HCT116 (cell line): Measurements from ENCODE around the gene GRAMD2A. TPM values are rescaled to one million over a fixed set of nuclear protein-coding genes. Genes with fewer than 3 reads are reported as not detected.
A peak's percentile ranks its signal among the peaks of the same experiment; 100 is the strongest.

ENCODE experiments used
- ATAC-seq: fragments of 200-7000 bp; cut with Tn5 transposase; 2 replicates; pipeline ENCODE4 v1.9.1; 2020; ENCODE audit warnings: mild to moderate bottlenecking, moderate library complexity
- Bru-seq: library from RNA; stranded (reverse); fragments of 400-500 nt; gene quantifications from one replicate; lab custom pipeline; 2021; lab: Mats Ljungman, UMichigan
- BruChase-seq, 2 experiments: library from RNA; stranded (reverse); fragments of 400-500 nt; gene quantifications; one replicate each; lab custom pipeline; 2021; lab: Mats Ljungman, UMichigan
- BruUV-seq: library from RNA; stranded (reverse); fragments of 400-500 nt; replicated peaks from 2 replicates; lab custom pipeline; 2021; lab: Mats Ljungman, UMichigan
- CTCF ChIA-PET: fragments of 300-600 bp; sonication (Branson Sonifier 250); formaldehyde crosslinking; loops from one replicate; lab custom pipeline; 2021; ENCODE audit warnings: antibody characterized with exemption; lab: Charles Lee
- POLR2A ChIA-PET: fragments of 300-600, 350-600 bp; sonication (Branson Sonifier 250); formaldehyde crosslinking; loops from one replicate; lab custom pipeline; 2021; ENCODE audit warnings: antibody characterized with exemption; lab: Charles Lee
- RAD21 ChIA-PET, 2 experiments: fragments of 300-600 bp; sonication (Branson Sonifier 250); formaldehyde crosslinking; loops; one replicate each; lab custom pipeline; 2023; ENCODE audit warnings: low total read pairs in 2 of 2; ENCODE audit not compliant: uncharacterized antibody in 2 of 2, unreplicated experiment in 2 of 2, low non-redundant PET in 1 of 2; lab: Charles Lee
- DNase-seq: peaks from one replicate; pipeline ENCODE4 v3.0.0-alpha.2; 2010; ENCODE audit warnings: low read depth, low spot score
- H2AFZ ChIP-seq: fragments of 200-600 bp; shearing (Covaris generic), sonication (generic); 2 replicates; pipeline ENCODE4 v1.6.1; 2017; ENCODE audit warnings: low read depth, mixed run types, mixed read lengths, antibody characterized with exemption, low read length; ENCODE audit not compliant: poor library complexity, severe bottlenecking
- H3K27ac ChIP-seq: 2 replicates; pipeline ENCODE4 v1.5.1; 2012; ENCODE audit warnings: low read depth, low read length
- H3K27me3 ChIP-seq: fragments of 200-600 bp; sonication (generic); 2 replicates; pipeline ENCODE4 v1.6.1; 2016; ENCODE audit warnings: mixed run types, low read length, mixed read lengths; ENCODE audit not compliant: insufficient read depth
- H3K36me3 ChIP-seq, 2 experiments: fragments of 200-500 bp in 1 of 2; fragments of 200-600 bp in 1 of 2; sonication (Bioruptor generic) in 1 of 2; sonication (generic) in 1 of 2; 2 replicates each; pipeline versions ENCODE4 v1.5.1 to v1.6.1; 2014 to 2016; ENCODE audit warnings: low read length in 2 of 2, inconsistent platforms in 1 of 2, mixed read lengths in 1 of 2, mixed run types in 1 of 2; ENCODE audit not compliant: insufficient read depth in 2 of 2, control insufficient read depth in 1 of 2
- H3K4me1 ChIP-seq, 2 experiments: fragments of 200-600 bp in 1 of 2; sonication (generic) in 1 of 2; 2 replicates each; pipeline versions ENCODE4 v1.5.1 to v1.6.1; 2012 to 2017; ENCODE audit warnings: low read length in 2 of 2, inconsistent platforms in 1 of 2, mild to moderate bottlenecking in 1 of 2, mixed read lengths in 1 of 2, mixed run types in 1 of 2, moderate library complexity in 1 of 2; ENCODE audit not compliant: insufficient read depth in 2 of 2, control insufficient read depth in 1 of 2
- H3K4me2 ChIP-seq: fragments of 200-600 bp; sonication (generic); 2 replicates; pipeline ENCODE4 v1.6.1; 2017; ENCODE audit warnings: mixed run types, low read length, mixed read lengths
- H3K4me3 ChIP-seq, 2 experiments: fragments of 200-600 bp in 1 of 2; sonication (generic) in 1 of 2; replicated peaks in 1 of 2; 2 replicates each; pipeline ENCODE4 v1.5.1; 2011 to 2016; ENCODE audit warnings: low read length in 2 of 2, control low read depth in 1 of 2, low read depth in 1 of 2, mild to moderate bottlenecking in 1 of 2, mixed read lengths in 1 of 2, mixed run types in 1 of 2
- H3K79me2 ChIP-seq: fragments of 200-600 bp; sonication (generic); 2 replicates; pipeline ENCODE4 v1.6.1; 2017; ENCODE audit warnings: mild to moderate bottlenecking, mixed run types, low read length, moderate library complexity, mixed read lengths; ENCODE audit not compliant: insufficient read depth
- H3K9ac ChIP-seq: fragments of 200-600 bp; sonication (generic); 2 replicates; pipeline ENCODE4 v1.6.1; 2016; ENCODE audit warnings: low read length, mixed read lengths
- H3K9me2 ChIP-seq: fragments of 200-600 bp; sonication (generic), shearing (Covaris generic); 2 replicates; pipeline ENCODE4 v1.6.1; 2017; ENCODE audit warnings: mixed run types, mild to moderate bottlenecking, moderate library complexity; ENCODE audit not compliant: insufficient read depth
- H3K9me3 ChIP-seq, 2 experiments: fragments of 200-500 bp in 1 of 2; fragments of 200-600 bp in 1 of 2; sonication (Bioruptor generic) in 1 of 2; sonication (generic) in 1 of 2; 2 replicates each; pipeline ENCODE4 v1.6.1; 2014 to 2017; ENCODE audit warnings: low read length in 2 of 2, mixed read lengths in 2 of 2, inconsistent platforms in 1 of 2, low read depth in 1 of 2, mild to moderate bottlenecking in 1 of 2, mixed run types in 1 of 2, moderate library complexity in 1 of 2; ENCODE audit not compliant: control insufficient read depth in 1 of 2, insufficient read depth in 1 of 2
- H4K20me1 ChIP-seq: fragments of 200-600 bp; sonication (generic), shearing (Covaris generic); 2 replicates; pipeline ENCODE4 v1.6.1; 2017; ENCODE audit warnings: mixed run types, mild to moderate bottlenecking, moderate library complexity; ENCODE audit not compliant: insufficient read depth
- CEBPB ChIP-seq: IDR thresholded peaks from 2 replicates; pipeline ENCODE4 v1.6.1; 2012; ENCODE audit warnings: low read depth
- EGR1 ChIP-seq: IDR thresholded peaks from 2 replicates; pipeline ENCODE4 v1.6.1; 2012; ENCODE audit warnings: low read depth
- ELF1 ChIP-seq: IDR thresholded peaks from 2 replicates; pipeline ENCODE4 v1.6.1; 2012; ENCODE audit warnings: low read depth, borderline replicate concordance
- EZH2 ChIP-seq: fragments of 200-600 bp; sonication (generic); IDR thresholded peaks from 2 replicates; pipeline ENCODE4 v1.6.1; 2017; ENCODE audit warnings: antibody characterized with exemption, mixed run types
- EZH2phosphoT487 ChIP-seq: fragments of 200-600 bp; IDR thresholded peaks from 2 replicates; pipeline ENCODE4 v1.6.1; 2018; ENCODE audit warnings: antibody characterized with exemption, borderline replicate concordance
- JUND ChIP-seq: IDR thresholded peaks from 2 replicates; pipeline ENCODE4 v1.6.1; 2012
- POLR2A ChIP-seq: IDR thresholded peaks from 2 replicates; pipeline ENCODE4 v1.7.0; 2011; ENCODE audit warnings: borderline replicate concordance; ENCODE audit not compliant: insufficient read depth, insufficient read length; ENCODE audit errors: extremely low read depth
- POLR2AphosphoS5 ChIP-seq: IDR thresholded peaks from 2 replicates; pipeline ENCODE4 v1.6.1; 2011; ENCODE audit warnings: mild to moderate bottlenecking, low read depth, low read length, moderate library complexity
- RAD21 ChIP-seq: IDR thresholded peaks from 2 replicates; pipeline ENCODE4 v1.6.1; 2012; ENCODE audit warnings: low read depth, mild to moderate bottlenecking
- SIN3A ChIP-seq: IDR thresholded peaks from 2 replicates; pipeline ENCODE4 v1.6.1; 2012; ENCODE audit warnings: low read depth
- SP1 ChIP-seq: IDR thresholded peaks from 2 replicates; pipeline ENCODE4 v1.6.1; 2012; ENCODE audit warnings: low read depth
- SRF ChIP-seq: IDR thresholded peaks from 2 replicates; pipeline ENCODE4 v1.6.1; 2012; ENCODE audit warnings: low read depth
- TCF7L2 ChIP-seq: IDR thresholded peaks from 2 replicates; pipeline ENCODE4 v1.7.0; 2011; ENCODE audit warnings: borderline replicate concordance, inconsistent platforms; ENCODE audit not compliant: insufficient read depth, insufficient read length; ENCODE audit errors: extremely low read depth
- YY1 ChIP-seq: IDR thresholded peaks from 2 replicates; pipeline ENCODE4 v1.6.1; 2011; ENCODE audit warnings: low read length, low read depth, moderate library complexity, mild to moderate bottlenecking; ENCODE audit not compliant: insufficient replicate concordance; ENCODE audit errors: extremely low read depth
- ZFX ChIP-seq: fragments of 450-650 bp; IDR thresholded peaks from 2 replicates; pipeline ENCODE4 v1.6.1; 2017
- ZNF274 ChIP-seq: fragments of 200-500 bp; sonication (Bioruptor generic); IDR thresholded peaks from 2 replicates; pipeline ENCODE4 v1.6.1; 2014; ENCODE audit warnings: mild to moderate bottlenecking, low read depth, low read length, inconsistent platforms
- intact Hi-C: fragments of 100-400 bp; cut with micrococcal nuclease; formaldehyde crosslinking; loops from 2 replicates; pipeline ENCODE4 v1.10.0; 2022
- long read RNA-seq: library from polyadenylated mRNA; unstranded; transcript quantifications from one replicate; pipeline ENCODE4 v2.0.0, GENCODE V29; 2021; ENCODE audit not compliant: unreplicated experiment
- polyA plus RNA-seq: library from polyadenylated mRNA; unstranded; fragments of >200 nt; gene quantifications from 2 replicates; pipeline ENCODE4 v1.2.1, GENCODE V29; 2012; ENCODE audit warnings: missing spikeins
- total RNA-seq: library from RNA; stranded (reverse); gene quantifications from one replicate; pipeline ENCODE4 v1.2.1, GENCODE V29; 2021; ENCODE audit not compliant: unreplicated experiment
- TF ChIP-seq, protein P1 (sequence below): IDR thresholded peaks from 2 replicates; pipeline ENCODE4 v1.6.1; 2012
- TF ChIP-seq, protein P2 (sequence below): IDR thresholded peaks from 2 replicates; pipeline ENCODE4 v1.6.1; 2011; ENCODE audit warnings: mild to moderate bottlenecking, low read length, moderate library complexity; ENCODE audit not compliant: insufficient replicate concordance; ENCODE audit errors: extremely low read depth
- TF ChIP-seq, protein P3 (sequence below): IDR thresholded peaks from 2 replicates; pipeline ENCODE4 v1.6.1; 2012
- TF ChIP-seq, protein P4 (sequence below), 3 experiments: fragments of 200-600 bp in 1 of 3; sonication (generic) in 1 of 3; IDR thresholded peaks in 2 of 3; conservative IDR thresholded peaks in 1 of 3; 2 replicates each; pipeline ENCODE4 v1.5.1; 2012 to 2017; ENCODE audit warnings: low read depth in 2 of 3, low read length in 2 of 3, antibody characterized with exemption in 1 of 3, borderline replicate concordance in 1 of 3, control low read depth in 1 of 3, mild to moderate bottlenecking in 1 of 3, mixed read lengths in 1 of 3, mixed run types in 1 of 3, moderate library complexity in 1 of 3; ENCODE audit not compliant: insufficient read depth in 1 of 3

GRAMD2A gene
- total RNA-seq (8.0 TPM), Bru-seq, nascent RNA (percentile 46 among the genes with signal in this experiment), BruChase-seq, experiment 1, labeled RNA remaining after a 6-hour chase (percentile 54 among the genes with signal in this experiment), BruChase-seq, experiment 2, labeled RNA remaining after a 2-hour chase (percentile 54 among the genes with signal in this experiment)
- polyA plus RNA-seq: 2.9 and 3.8 TPM in 2 replicates
- long read RNA-seq, transcript GRAMD2A-201 (12 exons, 3,281 nt): major isoform, 12 of 19 reads
- long read RNA-seq, partial matches to known transcripts: 2 of 19 reads
- long read RNA-seq, other reads (novel, unspliced or antisense): 3 of 19 reads

DNA sequence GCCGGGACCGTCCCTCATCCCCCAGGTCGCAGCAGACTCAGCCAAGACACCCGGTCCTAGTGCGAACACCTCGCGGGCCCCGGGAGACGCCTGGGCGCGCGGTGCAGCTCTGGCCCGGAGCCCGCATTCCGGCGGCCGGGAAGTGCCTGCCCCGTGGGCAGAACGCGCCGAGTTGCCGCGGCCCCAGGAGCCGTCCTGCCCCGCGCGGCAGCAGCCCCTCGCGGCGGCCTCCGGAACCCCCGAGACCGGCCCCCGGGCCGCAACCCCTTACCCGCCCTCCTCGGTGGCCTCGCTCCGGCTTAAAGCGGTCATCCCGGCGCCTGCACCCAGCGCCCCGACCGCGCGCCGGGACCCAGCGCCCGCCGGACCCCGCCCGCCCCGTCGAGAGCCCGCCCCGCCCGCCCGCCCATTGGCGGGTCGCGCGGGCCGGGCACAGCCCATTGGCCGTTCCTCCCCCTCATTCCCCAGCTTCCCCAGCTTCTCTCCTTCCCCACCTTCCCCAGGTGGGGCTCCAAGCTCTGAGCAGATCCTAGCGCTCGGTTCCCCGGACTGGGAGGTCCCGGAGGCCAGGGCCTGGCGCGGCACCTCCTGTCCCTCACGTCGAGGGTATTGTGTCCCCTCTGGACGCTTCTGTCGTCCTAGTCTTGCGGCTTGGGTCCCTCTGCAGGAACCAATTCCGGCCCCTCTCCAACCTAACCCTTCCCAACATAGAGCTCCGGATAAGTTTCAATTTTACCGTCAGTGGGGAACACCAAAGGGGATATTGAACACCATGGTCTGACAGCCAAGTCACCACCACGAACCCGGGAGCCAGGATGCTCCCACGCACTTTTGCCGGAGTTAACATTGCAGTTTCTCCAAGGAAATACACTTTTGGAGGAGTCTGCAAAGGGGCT lies at the start of gene GRAMD2A:
TSS of gene GRAMD2A (minus strand) at position 328 of the 896 bp plus-strand sequence.
- ATAC-seq (peak; percentile 86), DNase-seq (peak; percentile 61)
- POLR2A ChIA-PET: interaction anchor here (0.7 to 1.4 kb wide), 5 partner anchors 9 to 90 kb away, joined by 3 to 9 read pairs (median 4); partner anchors contain the start of gene PKM
- Histone ChIP-seq H3K4me2 (peak within 1 kb of the TSS; percentile 93), H3K27me3 (no peaks in the 10 kb centered on the region), H4K20me1 (peaks cover 21% of the 10 kb centered on the region; the same call in 1 of the 2 replicates), H3K4me3 (peak within 1 kb of the TSS; percentile 64 to 78), H3K4me1 (peaks cover 5 to 32% of the 10 kb centered on the region in 2 experiments; a peak in 3 of 4 replicates), H3K79me2 (peaks cover 6% of the 10 kb centered on the region; the same call in 1 of the 2 replicates), H3K9me3 (no peaks in the 10 kb centered on the region), H3K9me2 (no peaks in the 10 kb centered on the region), H3K27ac (peak within 1 kb of the TSS; percentile 63), H2AFZ (no peak within 1 kb of the TSS), H3K9ac (peak within 1 kb of the TSS; percentile 74), H3K36me3 (peaks cover 22 to 34% of the 10 kb centered on the region in 2 experiments; a peak in 3 of 4 replicates)
- BruUV-seq: no TSS peak
- intact Hi-C loops: no loop called here
- CTCF ChIA-PET: interaction anchor here (0.6 to 1.5 kb wide), 4 partner anchors 8 to 76 kb away, joined by 3 to 12 read pairs (median 4); no protein-coding TSS in a partner anchor
- RAD21 ChIA-PET: interaction anchor here (0.6 to 1.4 kb wide), 3 partner anchors 30 to 454 kb away, joined by 3 to 9 read pairs (median 6); no protein-coding TSS in a partner anchor
- TF ChIP-seq SIN3A (no peak; the same call in 1 of the 2 replicates), CEBPB (no peak), ZNF274 (no peak), JUND (peak; percentile 51; the same call in 1 of the 2 replicates), EZH2phosphoT487 (no peak), ELF1 (no peak), SP1 (no peak), EZH2 (no peak), POLR2A (peak; percentile 39), RAD21 (no peak), EGR1 (peak; percentile 40; the same call in 1 of the 2 replicates), YY1 (peak; percentile 43), SRF (no peak), TCF7L2 (no peak), POLR2AphosphoS5 (peak; percentile 56), ZFX (peak; percentile 83)
- TF ChIP-seq, protein P1, sequence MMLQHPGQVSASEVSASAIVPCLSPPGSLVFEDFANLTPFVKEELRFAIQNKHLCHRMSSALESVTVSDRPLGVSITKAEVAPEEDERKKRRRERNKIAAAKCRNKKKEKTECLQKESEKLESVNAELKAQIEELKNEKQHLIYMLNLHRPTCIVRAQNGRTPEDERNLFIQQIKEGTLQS: no peak
- TF ChIP-seq, protein P2, sequence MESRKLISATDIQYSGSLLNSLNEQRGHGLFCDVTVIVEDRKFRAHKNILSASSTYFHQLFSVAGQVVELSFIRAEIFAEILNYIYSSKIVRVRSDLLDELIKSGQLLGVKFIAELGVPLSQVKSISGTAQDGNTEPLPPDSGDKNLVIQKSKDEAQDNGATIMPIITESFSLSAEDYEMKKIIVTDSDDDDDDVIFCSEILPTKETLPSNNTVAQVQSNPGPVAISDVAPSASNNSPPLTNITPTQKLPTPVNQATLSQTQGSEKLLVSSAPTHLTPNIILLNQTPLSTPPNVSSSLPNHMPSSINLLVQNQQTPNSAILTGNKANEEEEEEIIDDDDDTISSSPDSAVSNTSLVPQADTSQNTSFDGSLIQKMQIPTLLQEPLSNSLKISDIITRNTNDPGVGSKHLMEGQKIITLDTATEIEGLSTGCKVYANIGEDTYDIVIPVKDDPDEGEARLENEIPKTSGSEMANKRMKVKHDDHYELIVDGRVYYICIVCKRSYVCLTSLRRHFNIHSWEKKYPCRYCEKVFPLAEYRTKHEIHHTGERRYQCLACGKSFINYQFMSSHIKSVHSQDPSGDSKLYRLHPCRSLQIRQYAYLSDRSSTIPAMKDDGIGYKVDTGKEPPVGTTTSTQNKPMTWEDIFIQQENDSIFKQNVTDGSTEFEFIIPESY: no peak
- TF ChIP-seq, protein P3, sequence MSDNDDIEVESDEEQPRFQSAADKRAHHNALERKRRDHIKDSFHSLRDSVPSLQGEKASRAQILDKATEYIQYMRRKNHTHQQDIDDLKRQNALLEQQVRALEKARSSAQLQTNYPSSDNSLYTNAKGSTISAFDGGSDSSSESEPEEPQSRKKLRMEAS: 0 out of 2 replicates have a peak, but pooled peaks have one; percentile 31
- TF ChIP-seq, protein P4, sequence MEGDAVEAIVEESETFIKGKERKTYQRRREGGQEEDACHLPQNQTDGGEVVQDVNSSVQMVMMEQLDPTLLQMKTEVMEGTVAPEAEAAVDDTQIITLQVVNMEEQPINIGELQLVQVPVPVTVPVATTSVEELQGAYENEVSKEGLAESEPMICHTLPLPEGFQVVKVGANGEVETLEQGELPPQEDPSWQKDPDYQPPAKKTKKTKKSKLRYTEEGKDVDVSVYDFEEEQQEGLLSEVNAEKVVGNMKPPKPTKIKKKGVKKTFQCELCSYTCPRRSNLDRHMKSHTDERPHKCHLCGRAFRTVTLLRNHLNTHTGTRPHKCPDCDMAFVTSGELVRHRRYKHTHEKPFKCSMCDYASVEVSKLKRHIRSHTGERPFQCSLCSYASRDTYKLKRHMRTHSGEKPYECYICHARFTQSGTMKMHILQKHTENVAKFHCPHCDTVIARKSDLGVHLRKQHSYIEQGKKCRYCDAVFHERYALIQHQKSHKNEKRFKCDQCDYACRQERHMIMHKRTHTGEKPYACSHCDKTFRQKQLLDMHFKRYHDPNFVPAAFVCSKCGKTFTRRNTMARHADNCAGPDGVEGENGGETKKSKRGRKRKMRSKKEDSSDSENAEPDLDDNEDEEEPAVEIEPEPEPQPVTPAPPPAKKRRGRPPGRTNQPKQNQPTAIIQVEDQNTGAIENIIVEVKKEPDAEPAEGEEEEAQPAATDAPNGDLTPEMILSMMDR (IDR thresholded peaks at IDR 0.05 in 2 of 3, conservative IDR thresholded peaks at IDR 0.05 in 1 of 3; ENCODE audit: borderline replicate concordance in 1 of 3, insufficient read depth in 1 of 3, low read depth in 2 of 3, low read length in 2 of 3): no peak
